ENCODE measurements around the gene C1QTNF12. TPM values are rescaled to one million over a fixed set of nuclear protein-coding genes. Genes with fewer than 3 reads are reported as not detected.

Gene C1QTNF12
- total RNA-seq, 1 experiment from 2014 or later, result 4.4 TPM

- TF ChIP-seq CTCF (conservative IDR thresholded peaks at IDR 0.05; ENCODE audit: low read depth, low read length), result no peak
- no peak for TF ChIP-seq EZH2 (IDR thresholded peaks at IDR 0.05; ENCODE audit: borderline replicate concordance, low read depth, low read length, poor library complexity, severe bottlenecking)
Observed at GRCh38 chr1:1228187-1228586, 18.3 kb downstream of the C1QTNF12 start.

GRCh38 chr1:1227386-1227785 is 19.1 kb downstream of the C1QTNF12 start:
- H3K4me3 ChIP-seq (ENCODE audit: low read depth, low read length, poor library complexity, severe bottlenecking), result no peak overlapping the region
- no peak overlapping the region for H3K27ac ChIP-seq (ENCODE audit: low read depth, low read length, poor library complexity, severe bottlenecking)
- peaks cover 8% of the 10 kb centered on the region for H3K4me1 ChIP-seq (ENCODE audit: insufficient read depth, low read length, poor library complexity, severe bottlenecking)
- DNase-seq (ENCODE audit: low spot score), result no peak
- H3K27me3 ChIP-seq (replicated peaks; ENCODE audit: insufficient read depth, low read depth, low read length, poor library complexity), result no peaks in the 10 kb centered on the region
- CTCF ChIA-PET, result no interaction called here
- no peak for TF ChIP-seq CTCF (conservative IDR thresholded peaks at IDR 0.05; ENCODE audit: low read depth, low read length)
- no peak for TF ChIP-seq EZH2 (IDR thresholded peaks at IDR 0.05; ENCODE audit: borderline replicate concordance, low read depth, low read length, poor library complexity, severe bottlenecking)
- no peaks in the 10 kb centered on the region for H3K9me3 ChIP-seq (ENCODE audit: low read depth, low read length, poor library complexity, severe bottlenecking)
- intact Hi-C loops (cut with micrococcal nuclease; ENCODE audit: unreplicated experiment), result no loop called here
- H3K36me3 ChIP-seq (ENCODE audit: insufficient read depth, low read length, poor library complexity, severe bottlenecking), result peaks cover 25% of the 10 kb centered on the region
- no TSS peak for BruUV-seq (replicated peaks)
- POLR2A ChIA-PET (ENCODE audit: low non-redundant PET), result no interaction called here

More at GRCh38 chr1:1228187-1228586, 18.3 kb downstream of the C1QTNF12 start:
- no peak for DNase-seq (ENCODE audit: low spot score)
- ChIA-PET POLR2A (ENCODE audit: low non-redundant PET) (no interaction called here), CTCF (no interaction called here)
- Histone ChIP-seq H3K4me1 (ENCODE audit: insufficient read depth, low read length, poor library complexity, severe bottlenecking) (peaks cover 16% of the 10 kb centered on the region), H3K9me3 (ENCODE audit: low read depth, low read length, poor library complexity, severe bottlenecking) (no peaks in the 10 kb centered on the region), H3K27ac (ENCODE audit: low read depth, low read length, poor library complexity, severe bottlenecking) (no peak overlapping the region), H3K36me3 (ENCODE audit: insufficient read depth, low read length, poor library complexity, severe bottlenecking) (peaks cover 20% of the 10 kb centered on the region), H3K27me3 (replicated peaks; ENCODE audit: insufficient read depth, low read depth, low read length, poor library complexity) (no peaks in the 10 kb centered on the region), H3K4me3 (ENCODE audit: low read depth, low read length, poor library complexity, severe bottlenecking) (no peak overlapping the region)
- intact Hi-C loops (cut with micrococcal nuclease; ENCODE audit: unreplicated experiment), result no loop called here
- no TSS peak for BruUV-seq (replicated peaks)

GRCh38 chr1:1226566-1227362 is 19.8 kb downstream of the C1QTNF12 start:
- peaks cover 8% of the 10 kb centered on the region for H3K4me1 ChIP-seq (ENCODE audit: insufficient read depth, low read length, poor library complexity, severe bottlenecking)
- H3K27me3 ChIP-seq (replicated peaks; ENCODE audit: insufficient read depth, low read depth, low read length, poor library complexity), result no peaks in the 10 kb centered on the region
- no peak overlapping the region for H3K4me3 ChIP-seq (ENCODE audit: low read depth, low read length, poor library complexity, severe bottlenecking)
- ChIA-PET CTCF (no interaction called here), POLR2A (ENCODE audit: low non-redundant PET) (no interaction called here)
- no TSS peak for BruUV-seq (replicated peaks)
- peaks cover 28% of the 10 kb centered on the region for H3K36me3 ChIP-seq (ENCODE audit: insufficient read depth, low read length, poor library complexity, severe bottlenecking)
- no peak overlapping the region for H3K27ac ChIP-seq (ENCODE audit: low read depth, low read length, poor library complexity, severe bottlenecking)
- no peaks in the 10 kb centered on the region for H3K9me3 ChIP-seq (ENCODE audit: low read depth, low read length, poor library complexity, severe bottlenecking)
- no peak for TF ChIP-seq EZH2 (IDR thresholded peaks at IDR 0.05; ENCODE audit: borderline replicate concordance, low read depth, low read length, poor library complexity, severe bottlenecking)
- TF ChIP-seq CTCF (conservative IDR thresholded peaks at IDR 0.05; ENCODE audit: low read depth, low read length), result no peak
- no peak for DNase-seq (ENCODE audit: low spot score)
- intact Hi-C loops (cut with micrococcal nuclease; ENCODE audit: unreplicated experiment), result no loop called here

All from A673 (cell line).